Measurements from ENCODE around the gene DENND1C. TPM values are rescaled to one million over a fixed set of nuclear protein-coding genes. Genes with fewer than 3 reads are reported as not detected.

The DENND1C gene
- total RNA-seq, 6 experiments from 2014 or later, result 0.90 to 2.7 (median 1.8) TPM

- intact Hi-C loops (cut with DNase I), result no loop called here
- H3K36me3 ChIP-seq, result no peaks in the 10 kb centered on the region
- no peak within 1 kb of the TSS for H3K27ac ChIP-seq
- DNase-seq, result no peak
- ATAC-seq, result peak; percentile 28 to 62 (median 39)
- no peak for TF ChIP-seq POLR2A (IDR thresholded peaks at IDR 0.05)
- TF ChIP-seq CTCF (IDR thresholded peaks at IDR 0.05), result no peak
- peaks cover 0 to 9% (median 0%) of the 10 kb centered on the region in 4 donors for H3K4me1 ChIP-seq
- peak within 1 kb of the TSS; percentile 14 to 18 (median 16) for H3K4me3 ChIP-seq
- WGBS (ENCODE audit: insufficient coverage, low coverage, low lambda C conversion rate, missing lambda C conversion rate), result 0% methylated on average over 10 of the region's 71 CpGs
- peaks cover 0 to 11% of the 10 kb centered on the region in 2 donors for H3K27me3 ChIP-seq
- no peaks in the 10 kb centered on the region for H3K9me3 ChIP-seq
These were observed 20.4 kb upstream of the DENND1C start, which contains the start of gene TUBB4A for GRCh38 chr19:6501740-6502648. Gene TUBB4A, minus strand, starts transcription at chr19:6502309. Its CDS starts 97 bp downstream, at chr19:6502212.

- intact Hi-C loops (cut with DNase I), result no loop called here
- DNase-seq, result no peak
- TF ChIP-seq CTCF (IDR thresholded peaks at IDR 0.05) (no peak), POLR2A (IDR thresholded peaks at IDR 0.05) (no peak)
- H3K27ac ChIP-seq, result no peak overlapping the region
- H3K4me1 ChIP-seq, result peaks cover 0 to 9% (median 0%) of the 10 kb centered on the region in 4 donors
- WGBS (ENCODE audit: insufficient coverage, low coverage, low lambda C conversion rate, missing lambda C conversion rate), result 39% methylated on average over 11 of the region's 24 CpGs
- H3K9me3 ChIP-seq, result no peaks in the 10 kb centered on the region
- peaks cover 0 to 11% of the 10 kb centered on the region in 2 donors for H3K27me3 ChIP-seq
- H3K4me3 ChIP-seq, result no peak overlapping the region
- H3K36me3 ChIP-seq, result no peaks in the 10 kb centered on the region
- no peak for ATAC-seq
These were observed 19.5 kb upstream of the DENND1C start for GRCh38 chr19:6500837-6501739.

GRCh38 chr19:6499052-6499790 is 17.6 kb upstream of the DENND1C start:
- Histone ChIP-seq H3K4me3 (no peak overlapping the region), H3K4me1 (peaks cover 0 to 9% (median 0%) of the 10 kb centered on the region in 4 donors), H3K36me3 (no peaks in the 10 kb centered on the region), H3K27ac (no peak overlapping the region), H3K27me3 (peaks cover 0 to 11% of the 10 kb centered on the region in 2 donors), H3K9me3 (no peaks in the 10 kb centered on the region)
- intact Hi-C loops (cut with DNase I), result no loop called here
- no peak for TF ChIP-seq POLR2A (IDR thresholded peaks at IDR 0.05)
- no peak for TF ChIP-seq CTCF (IDR thresholded peaks at IDR 0.05)
- WGBS (ENCODE audit: insufficient coverage, low coverage, low lambda C conversion rate, missing lambda C conversion rate), result 72% methylated on average over 8 of the region's 17 CpGs
- DNase-seq (no peak), ATAC-seq (no peak)

Measured in right lobe of liver (tissue), 6 donors.